Endothelial cell of umbilical vein (primary cell): Measurements from ENCODE around the gene HUNK. TPM values are rescaled to one million over a fixed set of nuclear protein-coding genes. Genes with fewer than 3 reads are reported as not detected.

Experiments used
- BruUV-seq: library from RNA; stranded (reverse); fragments of 400-500 nt; replicated peaks from 2 replicates; lab custom pipeline; 2021; lab: Mats Ljungman, UMichigan
- CTCF ChIA-PET: fragments of 300-600, 350-600 bp; sonication (Branson Sonifier 250); formaldehyde crosslinking; loops from one replicate; lab custom pipeline; 2021; ENCODE audit warnings: antibody characterized with exemption, inconsistent platforms; lab: Charles Lee
- POLR2A ChIA-PET: fragments of 300-600, 350-600 bp; sonication (Branson Sonifier 250); formaldehyde crosslinking; loops from one replicate; lab custom pipeline; 2021; ENCODE audit warnings: antibody characterized with exemption, inconsistent platforms; lab: Charles Lee
- DNase-seq: peaks from one replicate; pipeline ENCODE4 v3.0.0-alpha.2; 2011; ENCODE audit warnings: low read depth, low spot score
- FAIRE-seq: peaks from 2 replicates; lab custom pipeline; 2011; peaks lifted over from hg19 to GRCh38; lab: Jason Lieb, UNC
- H2AFZ ChIP-seq: 2 replicates; pipeline ENCODE4 v1.6.0; 2012; ENCODE audit warnings: low read depth, low read length, control low read depth, inconsistent platforms
- H3K27ac ChIP-seq: 2 replicates; pipeline ENCODE4 v1.5.1; 2011; ENCODE audit warnings: low read depth, mild to moderate bottlenecking, control low read depth, low read length, moderate library complexity; ENCODE audit not compliant: insufficient read depth
- H3K27me3 ChIP-seq, 2 experiments: 2 replicates each; pipeline versions ENCODE4 v1.6.0 to v1.6.1; 2011; ENCODE audit warnings: low read length in 2 of 2, mixed read lengths in 1 of 2; ENCODE audit not compliant: control insufficient read depth in 2 of 2, insufficient read depth in 2 of 2
- H3K36me3 ChIP-seq, 2 experiments: 2 replicates in 1 of 2; 3 replicates in 1 of 2; pipeline ENCODE4 v1.5.1; 2011; ENCODE audit warnings: low read length in 2 of 2, mild to moderate bottlenecking in 1 of 2, moderate library complexity in 1 of 2; ENCODE audit not compliant: control insufficient read depth in 2 of 2, insufficient read depth in 2 of 2; ENCODE audit errors: extremely low read depth in 1 of 2
- H3K4me1 ChIP-seq: 3 replicates; pipeline ENCODE4 v1.5.1; 2011; ENCODE audit warnings: mild to moderate bottlenecking, low read length; ENCODE audit not compliant: control insufficient read depth, insufficient read depth; ENCODE audit errors: extremely low read depth
- H3K4me2 ChIP-seq: 2 replicates; pipeline ENCODE4 v1.6.1; 2011; ENCODE audit warnings: low read length, control low read depth, mixed read lengths; ENCODE audit not compliant: insufficient read depth
- H3K4me3 ChIP-seq, 3 experiments: fragments of 200-600 bp in 1 of 3; sonication (generic), shearing (Covaris generic) in 1 of 3; replicated peaks in 1 of 3; 2 replicates each; pipeline ENCODE4 v1.5.1; 2011 to 2016; ENCODE audit warnings: control low read depth in 3 of 3, low read length in 3 of 3, mild to moderate bottlenecking in 2 of 3, inconsistent platforms in 1 of 3, low read depth in 1 of 3, moderate library complexity in 1 of 3; ENCODE audit not compliant: insufficient read depth in 1 of 3
- H3K79me2 ChIP-seq: 2 replicates; pipeline ENCODE4 v1.6.0; 2012; ENCODE audit warnings: low read length, inconsistent platforms; ENCODE audit not compliant: control insufficient read depth, insufficient read depth
- H3K9ac ChIP-seq: replicated peaks from 2 replicates; pipeline ENCODE3; 2011; ENCODE audit warnings: low read length, control low read depth; ENCODE audit not compliant: insufficient read depth; ENCODE audit errors: extremely low read depth
- H3K9me1 ChIP-seq: replicated peaks from 3 replicates; pipeline ENCODE4 v1.6.0; 2011; ENCODE audit warnings: mild to moderate bottlenecking, low read length; ENCODE audit not compliant: control insufficient read depth, insufficient read depth; ENCODE audit errors: extremely low read depth
- H3K9me3 ChIP-seq: replicated peaks from 2 replicates; pipeline ENCODE4 v1.5.1; 2012; ENCODE audit warnings: low read length, inconsistent platforms; ENCODE audit not compliant: control insufficient read depth, insufficient read depth
- H4K20me1 ChIP-seq: replicated peaks from 2 replicates; pipeline ENCODE3; 2011; ENCODE audit warnings: mild to moderate bottlenecking, low read length; ENCODE audit not compliant: control insufficient read depth, insufficient read depth; ENCODE audit errors: extremely low read depth
- CTCF ChIP-seq, 2 donors: IDR thresholded peaks; 1 replicate in 1 of 2; 2 replicates in 1 of 2; pipeline ENCODE4 v1.5.1; 2011; ENCODE audit warnings: low read length in 2 of 2, mild to moderate bottlenecking in 2 of 2, moderate library complexity in 2 of 2, control low read depth in 1 of 2, inconsistent platforms in 1 of 2, low read depth in 1 of 2; ENCODE audit not compliant: insufficient read depth in 1 of 2; ENCODE audit errors: extremely low read depth in 1 of 2
- EZH2 ChIP-seq: IDR thresholded peaks from 2 replicates; pipeline ENCODE4 v1.6.1; 2012; ENCODE audit warnings: borderline replicate concordance, low read depth, mild to moderate bottlenecking, moderate library complexity, low read length, inconsistent platforms; ENCODE audit not compliant: severe bottlenecking
- FOS ChIP-seq: IDR thresholded peaks from 2 replicates; pipeline ENCODE4 v1.6.1; 2011; ENCODE audit warnings: mild to moderate bottlenecking, low read length, moderate library complexity, borderline replicate concordance; ENCODE audit not compliant: insufficient read depth
- GATA2 ChIP-seq: IDR thresholded peaks from 2 replicates; pipeline ENCODE4 v1.7.0; 2011; ENCODE audit warnings: low read depth, mild to moderate bottlenecking, moderate library complexity, mixed read lengths, low read length; ENCODE audit not compliant: insufficient read length, insufficient read depth
- JUN ChIP-seq: IDR thresholded peaks from 2 replicates; pipeline ENCODE4 v1.6.1; 2011; ENCODE audit warnings: borderline replicate concordance, low read depth; ENCODE audit not compliant: insufficient read length, insufficient read depth
- MAX ChIP-seq: IDR thresholded peaks from 2 replicates; pipeline ENCODE4 v1.6.1; 2011; ENCODE audit not compliant: insufficient read depth, insufficient read length
- MYC ChIP-seq: IDR thresholded peaks from one replicate; pipeline ENCODE4 v1.6.1; 2011; ENCODE audit warnings: mild to moderate bottlenecking, low read depth, low read length
- POLR2A ChIP-seq: IDR thresholded peaks from 2 replicates; pipeline ENCODE4 v1.6.1; 2012; ENCODE audit warnings: low read depth, mild to moderate bottlenecking, control low read depth, low read length
- POLR2AphosphoS5 ChIP-seq: IDR thresholded peaks from 2 replicates; pipeline ENCODE4 v1.6.1; 2012; ENCODE audit warnings: low read depth, mild to moderate bottlenecking, control low read depth, low read length, moderate library complexity; ENCODE audit not compliant: insufficient read depth
- dilution Hi-C: fragments of 300-500 bp; cut with MboI; formaldehyde crosslinking; loops from one replicate; pipeline ENCODE4 v1.15.0; 2019; ENCODE audit warnings: low sequenced_read_pairs; ENCODE audit not compliant: extremely low pct_ligation_motif_present
- intact Hi-C: fragments of 100-400 bp; cut with micrococcal nuclease; formaldehyde crosslinking; loops from one replicate; pipeline ENCODE4 v1.10.0; 2022
- polyA plus RNA-seq, 4 experiments: library from polyadenylated mRNA; depleted of rRNA in 3 of 4; stranded (reverse) in 3 of 4; unstranded in 1 of 4; fragments of >200 nt; gene quantifications; 2 replicates each; pipeline versions ENCODE4 v1.2.1 to v1.2.3, GENCODE V29; 2011 to 2012; ENCODE audit warnings: missing spikeins in 1 of 4
- total RNA-seq: library from RNA; stranded (reverse); gene quantifications from 2 replicates; pipeline ENCODE4 v1.2.3, GENCODE V29; 2021

Gene HUNK
- total and polyA plus RNA-seq, 2 donors (not counting 3 experiments of a cell fraction or from before 2014, with no cell fraction given) = not detected

GRCh38 chr21:32046191-32046590, 173.4 kb downstream of the HUNK start:
- ChIA-PET POLR2A (no interaction called here), CTCF (no interaction called here)
- Histone ChIP-seq H3K9ac (no peak overlapping the region), H3K4me2 (no peak overlapping the region), H3K9me3 (no peaks in the 10 kb centered on the region), H2AFZ (no peak overlapping the region), H3K27ac (no peak overlapping the region), H3K79me2 (no peaks in the 10 kb centered on the region), H3K36me3 (no peaks in the 10 kb centered on the region), H3K27me3 (no peaks in the 10 kb centered on the region), H4K20me1 (no peaks in the 10 kb centered on the region), H3K4me1 (no peaks in the 10 kb centered on the region), H3K9me1 (no peaks in the 10 kb centered on the region), H3K4me3 (no peak overlapping the region)
- BruUV-seq = no TSS peak
- DNase-seq = no peak
- no peak for TF ChIP-seq FOS
- no peak for TF ChIP-seq MYC
- no peak for TF ChIP-seq EZH2
- TF ChIP-seq CTCF (IDR thresholded peaks at IDR 0.05; ENCODE audit: extremely low read depth in 1 of 2, insufficient read depth in 1 of 2, low read depth in 1 of 2, low read length in 2 of 2) = no peak
- TF ChIP-seq GATA2 = no peak
- no peak for TF ChIP-seq MAX
- TF ChIP-seq POLR2AphosphoS5 = no peak
- TF ChIP-seq JUN = no peak
- TF ChIP-seq POLR2A = no peak
- dilution Hi-C loops = no loop called here
- no peak for FAIRE-seq
- intact Hi-C loops = no loop called here
